Activated CD4-positive, alpha-beta T cell treated with anti-CD3 and anti-CD28 coated beads for 4 hours (primary cell): ENCODE results near the gene TYW1.
"Not testable (repeated sequence)": the region's sequence is repeated elsewhere in the genome, so short reads cannot be mapped to it uniquely, and the experiment has no call there.

Experiments
- DNase-seq, 2 donors: peaks; one replicate each; pipeline ENCODE4 v3.0.0-alpha.2; 2020

TYW1 gene

DNA sequence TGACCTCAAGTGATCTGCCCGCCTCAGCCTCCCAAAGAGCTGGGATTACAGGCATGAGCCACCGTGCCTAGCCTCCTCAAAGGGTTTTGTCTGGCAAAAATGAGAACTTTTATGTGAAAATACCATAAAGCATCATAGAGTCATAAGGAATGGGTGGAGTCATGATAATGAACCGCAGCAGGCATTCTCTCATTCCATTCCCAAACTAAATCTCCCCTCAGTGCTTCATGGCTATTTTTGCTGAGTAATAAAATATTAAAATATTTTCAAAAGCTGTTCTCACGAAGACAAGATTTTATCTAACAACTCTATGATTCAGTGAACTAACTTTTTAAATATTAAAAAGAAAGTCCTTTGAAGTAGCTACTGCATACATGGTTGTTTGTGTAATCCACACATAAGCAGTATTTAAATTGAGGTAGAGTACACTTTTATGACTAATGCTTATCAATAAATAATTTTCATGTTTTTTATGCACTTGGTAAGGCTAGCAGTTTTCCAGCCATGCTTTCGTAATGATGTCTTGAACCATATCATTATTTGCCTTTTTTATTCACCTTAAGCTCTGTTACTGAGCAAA, 195.6 kb downstream of the TYW1 start:
- DNase-seq: not testable (repeated sequence)

DNA sequence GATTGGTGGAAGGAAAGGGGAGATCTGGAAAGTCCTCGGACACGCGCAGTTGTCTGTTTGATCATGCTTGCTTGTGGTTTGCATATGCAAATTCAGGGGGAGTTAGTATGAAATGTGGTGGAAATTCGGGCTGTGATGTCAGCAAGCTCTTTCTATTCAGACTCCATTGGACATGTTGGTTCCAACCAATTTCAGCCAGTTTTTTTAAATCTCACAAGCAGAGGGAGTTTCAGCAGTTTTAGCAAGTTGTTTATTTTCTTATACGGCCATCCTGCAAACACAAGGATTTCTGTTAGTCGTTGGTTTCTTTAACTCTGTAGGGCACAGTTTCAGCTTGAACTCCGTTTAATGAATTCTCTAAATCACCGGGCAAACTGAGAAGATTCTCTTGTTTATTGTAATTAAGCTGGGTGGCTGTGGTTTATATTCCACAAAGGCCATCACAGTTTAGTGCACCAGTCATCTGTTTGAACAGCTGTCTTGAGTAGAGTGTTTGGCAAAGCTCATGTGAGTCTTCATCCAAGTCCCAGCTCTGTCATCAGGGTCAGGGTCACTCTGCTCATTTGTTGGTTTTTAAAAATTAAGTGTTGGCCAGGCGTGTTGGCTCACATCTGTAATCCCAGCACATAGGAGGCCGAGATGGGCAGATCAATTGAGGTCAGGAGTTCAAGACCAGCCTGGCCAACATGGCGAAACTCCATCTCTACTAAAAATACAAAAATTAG, 196.4 kb downstream of the TYW1 start:
- DNase-seq: not testable (repeated sequence)

DNA sequence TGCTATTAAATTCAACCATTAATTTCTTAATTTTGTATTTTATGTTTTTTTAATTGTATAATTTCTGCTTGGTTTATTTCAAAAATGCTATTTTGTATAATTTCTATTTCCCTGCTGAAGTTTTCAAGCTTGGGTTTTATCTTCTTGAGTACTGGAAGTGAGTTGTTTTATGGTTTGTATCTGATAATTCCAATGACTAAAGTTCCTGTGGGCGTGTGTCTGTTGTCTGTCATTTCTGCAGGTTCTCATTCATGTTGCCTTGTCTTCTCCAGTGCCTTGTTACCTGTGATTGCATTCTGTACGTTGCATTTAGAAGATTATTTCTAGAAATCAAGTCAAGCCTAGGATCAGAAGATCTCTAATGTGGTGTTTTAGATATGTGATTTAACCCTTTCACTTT, 199.5 kb downstream of the TYW1 start:
- not testable (repeated sequence) for DNase-seq

DNA sequence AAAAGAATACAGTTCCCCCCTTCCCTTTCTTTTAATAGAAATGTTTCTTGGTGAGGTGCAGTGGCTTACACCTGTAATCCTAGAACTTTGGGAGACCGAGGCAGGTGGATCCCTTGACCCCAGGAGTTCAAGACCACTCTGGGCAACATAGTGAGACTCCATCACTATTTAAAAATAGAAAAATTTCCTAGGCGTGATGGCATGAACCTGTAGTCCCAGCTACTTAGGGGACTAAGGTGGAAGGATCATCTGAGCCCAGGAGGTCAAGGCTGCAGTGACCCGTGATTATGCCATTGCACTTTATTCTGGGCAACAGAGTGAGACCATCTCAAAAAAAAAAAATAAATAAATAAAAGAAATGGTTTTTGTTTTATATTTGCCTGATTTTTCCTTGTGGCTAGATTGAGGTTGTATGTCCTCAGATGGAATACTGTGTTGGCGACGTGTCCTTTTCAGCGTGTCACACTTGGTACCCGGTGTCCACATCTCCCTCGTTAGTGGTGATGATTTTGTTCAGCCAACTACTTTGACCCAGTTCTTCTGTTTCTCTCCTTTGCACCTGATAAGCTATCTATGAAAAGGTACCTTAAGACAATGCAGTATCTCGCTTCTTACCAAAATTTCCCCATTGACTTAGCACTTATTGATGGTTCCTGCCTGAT, 202.4 kb downstream of the TYW1 start:
- not testable (repeated sequence) for DNase-seq

DNA sequence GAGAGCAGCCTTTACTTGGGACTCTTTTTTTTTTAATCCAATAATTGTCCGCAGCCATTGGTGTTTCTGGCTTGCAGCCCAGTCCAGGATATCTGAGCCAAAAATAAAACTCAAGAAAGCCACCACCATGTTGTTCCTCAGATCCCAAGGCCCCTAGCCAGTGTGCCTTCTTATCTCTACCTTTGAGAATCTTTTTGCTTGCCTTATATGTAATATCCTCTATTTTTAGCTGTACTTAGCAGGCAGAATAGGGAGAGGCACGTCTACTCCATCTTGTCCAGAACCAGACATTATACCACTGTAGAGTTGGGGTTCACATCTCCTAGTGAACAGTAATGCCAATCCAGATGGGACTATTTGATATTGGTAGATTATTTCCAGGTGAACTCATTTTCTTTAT, 209.1 kb downstream of the TYW1 start:
- DNase-seq: not testable (repeated sequence)

DNA sequence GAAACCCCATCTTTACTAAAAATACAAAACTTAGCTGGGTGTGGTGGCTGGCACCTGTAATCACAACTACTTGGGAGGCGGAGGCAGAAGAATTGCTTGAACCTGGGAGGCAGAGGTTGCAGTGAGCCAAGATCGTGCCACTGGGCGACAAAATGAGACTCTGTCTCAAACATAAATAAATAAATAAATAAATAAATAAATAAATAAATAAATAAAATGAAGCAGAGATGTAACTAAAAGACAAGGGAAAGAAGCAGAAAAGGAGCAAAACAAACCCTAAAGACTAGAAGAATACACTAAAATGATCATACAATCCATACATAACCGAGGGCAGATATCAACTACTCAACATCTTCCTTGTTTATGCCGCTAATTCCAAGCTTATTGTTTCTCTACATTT, 209.8 kb downstream of the TYW1 start:
- DNase-seq: no peak

DNA sequence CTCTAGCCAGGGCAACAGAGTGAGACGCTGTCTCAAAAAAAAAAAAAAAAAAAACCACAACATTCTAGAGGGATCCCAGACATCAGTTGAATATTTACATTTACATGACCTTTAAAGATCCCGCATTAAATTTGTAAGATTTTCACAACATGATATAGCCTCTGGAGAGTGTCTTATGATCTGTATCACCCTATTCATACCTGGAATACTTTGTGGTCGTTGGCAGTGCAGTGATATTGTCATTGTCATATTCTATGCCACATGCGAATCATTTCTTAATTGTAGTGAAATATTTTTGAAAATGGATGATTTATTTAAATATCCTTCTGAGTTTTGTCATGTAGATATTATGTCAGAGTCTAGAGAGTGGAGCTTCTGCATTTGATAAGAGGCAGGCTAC, 212.0 kb downstream of the TYW1 start:
- not testable (repeated sequence) for DNase-seq

DNA sequence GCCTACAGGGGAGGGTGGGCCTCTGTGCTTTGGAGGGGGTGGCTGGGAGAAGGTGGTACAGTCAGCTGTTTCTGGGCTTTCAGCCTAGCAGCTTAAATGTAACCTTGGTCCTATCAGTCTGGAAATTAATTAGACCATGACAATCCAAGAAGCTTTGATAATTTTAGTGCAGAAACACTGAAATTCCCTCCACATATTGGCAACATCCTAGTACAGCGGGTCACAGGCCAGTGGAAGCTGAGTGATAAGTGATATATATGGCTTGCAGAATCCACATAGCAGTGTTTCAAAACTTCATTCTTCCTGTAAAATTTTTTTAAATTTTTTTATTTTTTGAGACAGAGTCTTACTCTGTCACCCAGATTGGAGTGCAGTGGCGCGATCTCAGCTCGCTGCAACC, 212.6 kb downstream of the TYW1 start:
- no peak for DNase-seq

DNA sequence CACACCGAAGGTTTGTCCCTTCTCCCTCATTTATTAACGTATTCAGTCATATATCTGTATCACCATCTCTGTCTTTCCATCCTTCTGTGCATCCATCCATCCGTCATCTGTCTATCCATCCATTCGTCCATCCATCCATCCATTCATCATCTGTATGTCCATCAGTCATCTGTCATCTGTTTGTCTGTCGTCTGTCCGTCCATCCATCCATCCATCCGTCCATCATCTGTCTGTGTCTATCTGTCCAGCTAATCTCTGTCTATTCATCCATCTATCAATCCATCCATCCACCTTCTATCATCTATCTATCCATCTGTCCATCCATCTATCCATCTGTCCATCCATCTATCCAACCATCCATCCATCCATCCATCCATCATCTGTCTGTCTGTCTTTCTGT, 213.9 kb downstream of the TYW1 start:
- no peak for DNase-seq

DNA sequence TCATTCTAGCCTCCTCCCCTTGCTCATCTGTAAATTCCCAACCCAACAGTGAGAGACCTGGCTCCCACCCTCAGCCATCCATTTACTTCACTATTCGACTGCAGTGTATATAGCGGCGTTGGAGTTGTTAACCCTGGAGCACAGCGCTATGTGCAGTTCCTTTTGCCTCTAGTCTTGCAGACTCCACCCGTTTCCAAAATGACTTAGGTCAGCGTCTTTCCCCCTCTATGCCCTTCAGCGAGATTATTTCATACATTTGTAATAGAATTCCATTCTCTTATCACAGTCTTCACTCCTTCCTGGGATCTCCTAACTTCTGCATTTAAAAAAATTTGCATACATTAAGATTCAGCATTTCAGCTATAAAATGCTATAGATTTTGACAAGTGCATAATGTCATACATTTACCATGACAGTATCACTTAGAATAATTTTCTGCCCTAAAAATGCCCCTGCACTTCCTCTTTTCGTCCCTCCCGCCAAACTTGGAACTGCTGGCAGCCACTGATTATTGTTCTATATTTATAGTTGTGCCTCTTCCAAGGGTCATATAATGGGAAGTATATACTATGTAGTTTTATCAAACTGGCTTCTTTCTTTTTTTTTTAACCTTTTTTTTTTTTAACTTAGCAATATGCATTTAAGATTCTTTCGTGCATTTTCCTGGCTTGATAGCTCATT, 215.2 kb downstream of the TYW1 start:
- DNase-seq: not testable (repeated sequence)

DNA sequence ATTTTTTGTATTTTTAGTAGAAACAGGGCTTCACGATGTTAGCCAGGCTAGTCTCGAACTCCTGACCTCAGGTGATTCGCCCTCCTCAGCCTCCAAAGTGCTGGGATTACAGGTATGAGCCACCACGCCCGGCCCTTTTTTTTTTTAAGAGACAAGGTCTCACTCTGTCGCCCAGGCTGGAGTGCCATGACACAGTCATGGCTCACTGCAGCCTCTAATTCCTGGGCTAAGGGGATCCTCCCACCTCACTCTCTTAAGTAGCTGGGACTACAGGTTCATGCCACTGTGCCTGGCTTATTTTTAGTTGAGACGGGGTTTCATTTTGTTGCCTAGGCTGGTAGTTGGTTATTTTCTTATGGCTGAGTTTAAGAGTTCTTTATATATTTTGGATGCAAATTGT, 216.4 kb downstream of the TYW1 start:
- DNase-seq: not testable (repeated sequence)

DNA sequence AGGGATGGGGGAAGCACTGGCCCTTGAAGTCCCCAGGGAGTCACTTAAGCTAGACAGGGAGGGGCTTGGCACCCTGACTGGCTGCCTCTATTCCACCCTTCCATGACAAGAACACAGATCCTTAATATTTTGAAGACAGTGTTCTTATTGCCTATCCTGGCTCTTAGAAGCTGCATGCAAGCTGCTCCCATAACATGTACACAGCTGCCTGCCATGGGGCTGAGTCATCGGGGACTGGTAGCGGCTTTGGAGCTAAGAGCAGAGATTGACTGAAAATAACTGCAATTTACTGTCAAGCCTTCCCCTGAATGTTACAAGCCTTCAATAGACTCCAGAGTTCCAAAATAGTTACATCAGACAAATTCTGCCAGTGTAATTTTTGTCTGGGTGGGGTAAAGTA, 226.9 kb downstream of the TYW1 start:
- DNase-seq: not testable (repeated sequence)

DNA sequence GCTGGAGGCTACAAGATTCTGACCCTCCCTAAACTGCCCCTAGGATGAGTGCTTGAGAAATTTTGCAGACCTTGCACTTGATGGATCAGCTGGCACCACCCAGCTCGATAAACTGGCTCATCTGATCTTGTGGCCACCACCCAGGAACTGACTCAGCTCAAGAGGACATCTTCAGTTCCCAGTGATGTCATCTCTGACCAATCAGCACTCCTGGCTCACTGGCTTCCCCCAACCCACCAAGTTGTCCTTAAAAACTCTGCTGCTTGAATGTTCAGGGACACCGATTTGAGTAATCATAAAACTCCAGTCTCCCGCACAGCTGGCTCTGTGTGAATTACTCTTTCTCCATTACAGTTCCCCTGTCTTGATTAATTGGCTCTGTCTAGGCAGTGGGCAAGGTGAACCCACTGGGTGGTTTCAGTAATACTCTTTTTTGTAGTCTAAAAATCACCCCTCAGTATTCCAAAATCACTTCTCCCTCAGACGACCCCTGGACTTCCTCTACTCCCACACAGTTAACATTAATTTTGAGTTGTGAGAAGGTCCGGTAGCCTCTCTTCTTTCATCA, 229.8 kb downstream of the TYW1 start:
- DNase-seq: not testable (repeated sequence)

DNA sequence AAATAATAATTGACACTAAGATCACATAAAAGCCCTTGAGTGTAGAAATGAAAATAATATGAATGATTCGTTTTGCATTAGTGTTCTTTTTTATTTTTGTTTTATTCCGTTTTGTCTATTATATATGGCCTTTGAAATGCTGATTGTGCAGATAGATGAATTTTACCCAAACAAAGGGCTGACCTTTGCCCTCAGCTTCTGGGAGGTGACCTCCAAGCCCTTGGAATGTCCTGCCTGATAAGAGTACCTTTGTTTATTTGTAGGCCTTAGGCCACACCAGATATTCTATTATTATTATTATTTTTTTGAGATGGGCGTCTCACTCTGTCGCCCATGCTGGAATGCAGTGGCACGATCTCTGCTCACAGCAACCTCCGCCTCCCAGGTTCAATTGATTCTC, 230.3 kb downstream of the TYW1 start:
- not testable (repeated sequence) for DNase-seq

DNA sequence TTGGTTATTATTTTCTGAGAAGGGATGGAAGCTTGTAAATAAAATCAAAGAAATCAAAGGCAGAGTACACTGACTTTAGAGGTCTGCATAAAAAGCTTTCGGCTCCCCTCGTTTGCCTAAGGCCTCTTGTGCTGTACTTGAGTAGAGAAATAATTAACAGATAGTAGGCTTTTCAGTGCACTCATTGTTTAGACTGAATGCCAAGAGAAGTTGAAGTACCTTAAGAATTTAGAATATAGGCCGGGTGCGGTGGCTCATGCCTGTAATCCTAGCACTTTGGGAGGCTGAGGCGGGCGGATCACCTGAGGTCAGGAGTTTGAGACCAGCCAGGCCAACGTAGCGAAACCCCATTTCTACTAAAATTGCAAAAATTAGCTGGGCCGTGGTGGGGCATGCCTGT, 232.4 kb downstream of the TYW1 start:
- not testable (repeated sequence) for DNase-seq

DNA sequence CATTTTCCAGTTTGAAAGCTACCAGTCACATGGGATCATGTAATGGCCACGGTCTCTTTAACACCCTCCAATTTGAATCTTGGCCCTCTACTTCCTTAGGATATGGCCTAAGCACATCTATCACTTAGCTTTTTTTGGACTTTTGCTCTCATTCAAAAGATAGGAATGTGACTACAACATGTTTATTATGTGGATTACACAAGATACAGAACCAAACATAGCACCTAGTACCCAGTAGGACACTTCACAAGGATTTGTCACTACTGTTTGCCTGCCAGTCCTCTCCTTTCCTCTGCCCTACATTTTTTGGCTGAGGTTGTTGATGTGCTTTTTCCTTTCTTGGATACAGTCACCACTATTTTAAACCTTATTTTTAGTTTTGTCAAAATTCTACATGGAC, 233.4 kb downstream of the TYW1 start:
- not testable (repeated sequence) for DNase-seq

DNA sequence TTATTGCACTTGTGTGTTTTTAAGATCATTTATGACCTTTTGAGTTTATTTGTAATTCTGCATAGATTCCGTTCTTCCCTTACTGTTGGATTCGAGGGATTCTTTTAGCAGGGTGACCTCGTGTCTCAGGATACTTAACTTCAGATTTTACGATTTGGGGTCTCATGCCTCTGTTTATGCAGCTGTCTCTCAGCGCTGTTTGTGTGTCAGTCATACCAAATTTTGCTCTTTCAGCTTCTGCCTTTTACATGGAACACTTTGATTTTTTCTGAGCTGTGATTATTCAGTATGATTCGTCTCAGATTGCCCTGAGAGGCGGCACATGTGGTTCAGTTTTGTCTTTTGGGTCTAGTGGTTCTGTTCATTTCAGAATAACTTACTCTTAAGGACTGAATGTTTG, 236.9 kb downstream of the TYW1 start:
- not testable (repeated sequence) for DNase-seq

DNA sequence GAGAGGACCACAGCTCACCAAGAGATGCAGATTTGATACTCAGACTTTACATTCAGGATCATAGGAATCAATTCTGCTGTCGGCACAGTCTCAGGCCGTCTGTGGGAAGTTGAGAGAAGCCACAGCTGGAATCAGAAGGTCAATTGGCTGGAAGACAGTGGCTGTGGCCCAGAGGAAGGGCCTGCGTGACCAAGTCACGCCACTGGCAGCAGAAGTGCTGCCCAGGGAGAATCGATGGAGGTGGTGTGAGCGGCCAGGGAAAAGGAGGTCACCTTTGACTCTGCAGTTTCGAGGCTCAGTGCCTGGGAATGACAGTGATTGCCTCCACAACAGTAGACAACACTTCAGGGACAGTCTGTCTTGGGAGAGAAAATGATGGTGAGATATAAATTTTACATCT, 239.6 kb downstream of the TYW1 start:
- not testable (repeated sequence) for DNase-seq

DNA sequence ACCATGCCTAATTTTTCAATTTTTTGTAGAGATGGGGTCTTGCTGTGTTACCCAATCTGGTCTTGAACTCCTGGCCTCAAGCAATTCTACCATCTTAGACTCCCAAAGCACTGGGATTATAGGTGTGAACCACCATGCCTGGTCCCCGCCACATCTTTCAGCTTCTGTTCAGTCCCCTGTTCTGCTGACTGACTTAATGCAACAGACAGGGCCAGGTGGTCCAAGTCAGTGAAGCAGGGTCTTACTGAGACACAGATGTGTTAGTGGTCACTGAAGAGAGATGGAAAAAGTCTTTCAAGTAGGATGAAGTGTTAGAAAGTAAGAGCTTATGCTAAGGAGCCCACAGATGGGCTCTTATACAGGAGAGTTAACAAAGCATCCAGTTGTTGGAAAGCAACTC, 246.2 kb downstream of the TYW1 start:
- DNase-seq: not testable (repeated sequence)

DNA sequence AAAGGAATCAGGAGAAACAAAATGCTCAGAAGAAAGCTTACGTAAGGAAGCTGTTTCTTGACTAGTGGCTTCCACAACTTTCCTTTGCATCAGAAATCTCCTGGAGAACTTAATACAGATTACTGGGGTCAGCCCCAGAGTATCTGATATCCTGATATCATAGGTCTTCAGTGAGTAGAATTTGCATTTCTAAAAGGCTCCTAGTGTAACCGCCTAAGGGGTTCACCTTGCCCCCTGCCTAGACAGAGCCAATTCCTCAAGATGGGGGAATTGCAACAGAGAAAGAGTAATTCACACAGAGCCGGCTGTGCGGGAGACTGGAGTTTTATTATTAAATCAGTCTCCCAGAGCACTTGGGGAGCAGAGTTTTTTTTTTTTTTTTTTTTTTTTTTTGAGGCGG, 251.7 kb downstream of the TYW1 start:
- DNase-seq: not testable (repeated sequence)

DNA sequence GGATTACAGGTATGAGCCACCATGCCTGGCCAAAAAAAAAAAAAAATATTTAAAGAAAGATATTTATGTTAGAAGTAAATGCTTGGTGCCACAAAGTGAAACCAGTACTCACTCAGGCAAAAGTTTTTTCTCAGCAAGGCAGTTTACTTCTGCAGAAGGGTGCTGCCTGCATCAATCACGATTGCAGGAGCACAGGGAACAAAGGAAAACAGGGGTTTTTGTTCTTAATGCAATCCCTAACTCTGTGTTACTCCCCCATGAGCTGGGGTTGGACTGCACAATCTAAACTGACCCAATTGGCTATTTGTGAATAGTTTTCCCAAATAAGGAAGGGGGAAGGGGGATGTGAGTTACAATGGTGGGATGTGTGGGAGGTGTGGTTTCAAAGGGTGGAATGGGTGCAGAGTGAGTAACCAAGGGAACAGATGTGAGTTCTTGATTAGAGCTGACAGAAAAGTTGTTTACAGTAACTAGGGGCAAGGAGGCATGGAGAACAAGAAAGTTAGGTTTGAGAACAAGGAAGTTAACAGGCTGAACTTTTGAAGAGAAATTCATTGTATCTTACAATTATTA, 255.4 kb downstream of the TYW1 start:
- no peak for DNase-seq

DNA sequence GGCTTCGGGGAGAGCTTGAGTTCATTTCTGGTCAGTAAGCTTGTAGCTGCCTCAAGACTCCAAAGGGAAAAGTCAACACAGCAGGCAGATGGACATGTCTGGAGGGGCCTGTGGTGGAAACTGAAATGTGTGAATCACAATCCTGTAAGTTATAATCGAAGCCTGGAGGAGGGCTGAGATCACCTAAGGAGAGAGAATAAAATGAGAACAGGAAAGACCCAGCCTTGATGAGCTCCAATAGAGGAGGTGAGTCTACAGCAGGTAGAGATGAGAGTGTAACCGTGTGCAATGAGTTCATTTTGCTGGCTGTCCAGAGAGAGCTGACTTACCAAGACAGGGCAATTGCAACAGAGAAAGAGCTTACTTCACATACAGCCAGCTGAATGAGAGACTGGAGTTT, 258.4 kb downstream of the TYW1 start:
- not testable (repeated sequence) for DNase-seq

DNA sequence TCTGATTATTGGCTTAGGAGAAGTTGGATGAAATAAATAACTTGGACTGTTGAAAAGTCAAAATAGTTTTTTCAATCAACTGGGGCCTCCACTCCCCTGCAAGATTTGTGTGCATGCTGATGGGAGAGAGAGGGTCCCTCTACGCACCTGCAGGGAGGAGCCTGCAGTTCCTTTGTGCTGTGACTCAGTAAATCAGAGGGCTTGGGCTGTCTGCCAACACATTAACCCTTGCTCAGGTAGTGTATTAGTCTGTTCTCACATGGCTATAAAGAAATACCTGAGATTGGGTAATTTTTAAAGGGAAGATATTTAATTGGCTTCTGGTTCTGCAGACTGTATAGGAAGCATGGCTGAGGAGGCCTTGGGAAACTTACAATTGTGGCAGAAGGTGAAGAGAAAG, 261.1 kb downstream of the TYW1 start:
- DNase-seq: not testable (repeated sequence)
